Measurements from ENCODE around the gene REG1A.

- no peak for TF ChIP-seq POLR2A (IDR thresholded peaks at IDR 0.05)
- TF ChIP-seq CTCF (IDR thresholded peaks at IDR 0.05) = no peak
Observed at GRCh38 chr2:79139423-79139822, 19.1 kb downstream of the REG1A start.

Measured in esophagus squamous epithelium (tissue), 4 donors.